ENCODE results near the gene MAEA. TPM values are rescaled to one million over a fixed set of nuclear protein-coding genes. Genes with fewer than 3 reads are reported as not detected.

Gene MAEA
- total and polyA plus RNA-seq, 7 donors = 26.7 to 41.6 (median 38.1) TPM

DNA sequence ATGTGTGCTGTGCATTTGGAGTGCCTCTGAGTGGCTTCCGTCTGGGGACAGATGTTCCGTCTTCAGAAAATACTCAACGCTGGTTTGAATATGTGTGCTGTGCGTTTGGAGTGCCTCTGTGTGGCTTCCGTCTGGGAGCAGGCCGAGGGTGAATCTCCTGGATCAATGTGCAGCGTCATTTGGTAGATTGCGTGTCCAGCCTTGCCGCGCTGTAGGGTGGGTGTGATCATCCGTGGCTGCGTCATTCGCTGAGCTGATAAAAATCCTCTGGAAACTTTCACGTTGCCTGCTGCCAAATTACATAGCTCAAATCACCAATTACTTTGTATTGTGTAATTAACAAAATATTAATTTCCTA lies 69.4 kb downstream of the MAEA start:
- no peak overlapping the region for H3K4me3 ChIP-seq
- TF ChIP-seq, protein P1, sequence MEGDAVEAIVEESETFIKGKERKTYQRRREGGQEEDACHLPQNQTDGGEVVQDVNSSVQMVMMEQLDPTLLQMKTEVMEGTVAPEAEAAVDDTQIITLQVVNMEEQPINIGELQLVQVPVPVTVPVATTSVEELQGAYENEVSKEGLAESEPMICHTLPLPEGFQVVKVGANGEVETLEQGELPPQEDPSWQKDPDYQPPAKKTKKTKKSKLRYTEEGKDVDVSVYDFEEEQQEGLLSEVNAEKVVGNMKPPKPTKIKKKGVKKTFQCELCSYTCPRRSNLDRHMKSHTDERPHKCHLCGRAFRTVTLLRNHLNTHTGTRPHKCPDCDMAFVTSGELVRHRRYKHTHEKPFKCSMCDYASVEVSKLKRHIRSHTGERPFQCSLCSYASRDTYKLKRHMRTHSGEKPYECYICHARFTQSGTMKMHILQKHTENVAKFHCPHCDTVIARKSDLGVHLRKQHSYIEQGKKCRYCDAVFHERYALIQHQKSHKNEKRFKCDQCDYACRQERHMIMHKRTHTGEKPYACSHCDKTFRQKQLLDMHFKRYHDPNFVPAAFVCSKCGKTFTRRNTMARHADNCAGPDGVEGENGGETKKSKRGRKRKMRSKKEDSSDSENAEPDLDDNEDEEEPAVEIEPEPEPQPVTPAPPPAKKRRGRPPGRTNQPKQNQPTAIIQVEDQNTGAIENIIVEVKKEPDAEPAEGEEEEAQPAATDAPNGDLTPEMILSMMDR (IDR thresholded peaks at IDR 0.05) = no peak
- H3K36me3 ChIP-seq (ENCODE audit: insufficient read depth in 1 of 2, low read depth in 1 of 2) = peaks cover 0 to 29% of the 10 kb centered on the region in 2 donors
- DNase-seq = no peak
- H3K27ac ChIP-seq = no peak overlapping the region
- WGBS, 3 donors = 86 to 94% (median 86%) methylated on average over 14 of the region's 14 CpGs
- H3K27me3 ChIP-seq (ENCODE audit: insufficient read depth in 3 of 3, low read length in 2 of 3) = no peaks in the 10 kb centered on the region
- intact Hi-C loops (cut with DNase I) = loop anchor here (5.0 to 10.0 kb wide), 3 partner anchors 153 to 273 kb away; no protein-coding TSS in a partner anchor
- H3K9me3 ChIP-seq = no peaks in the 10 kb centered on the region
- ATAC-seq = no peak
- no peaks in the 10 kb centered on the region for H3K4me1 ChIP-seq

DNA sequence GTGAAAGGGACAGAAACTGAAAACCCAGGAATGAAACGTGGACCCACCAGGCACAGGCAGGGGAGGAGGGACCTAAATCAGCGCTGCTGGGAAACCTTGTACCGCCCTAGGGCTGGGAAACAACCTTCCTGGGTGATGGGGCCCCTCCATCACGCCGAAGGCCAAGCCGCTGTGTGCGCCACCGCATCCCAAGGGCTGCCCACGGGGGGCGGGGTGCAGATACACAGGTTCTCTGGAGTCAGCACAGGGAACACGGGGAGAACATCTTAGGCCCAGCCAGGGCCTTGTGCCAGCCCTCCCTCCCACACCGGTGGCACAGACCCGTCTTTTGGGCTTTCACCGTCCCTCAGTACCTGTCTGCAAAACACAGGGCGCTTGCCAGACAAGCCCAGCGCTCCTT lies 70.3 kb downstream of the MAEA start:
- intact Hi-C loops (cut with DNase I) = loop anchor here (5.0 to 10.0 kb wide), 3 partner anchors 152 to 272 kb away; no protein-coding TSS in a partner anchor
- 92 to 96% (median 93%) methylated on average over 15 to 16 of the region's 16 CpGs for WGBS, 3 donors
- TF ChIP-seq, protein P1 (IDR thresholded peaks at IDR 0.05) = no peak
- Histone ChIP-seq H3K9me3 (no peaks in the 10 kb centered on the region), H3K4me3 (no peak overlapping the region), H3K27me3 (ENCODE audit: insufficient read depth in 3 of 3, low read length in 2 of 3) (no peaks in the 10 kb centered on the region), H3K36me3 (ENCODE audit: insufficient read depth in 1 of 2, low read depth in 1 of 2) (peaks cover 0 to 29% of the 10 kb centered on the region in 2 donors), H3K27ac (no peak overlapping the region), H3K4me1 (no peaks in the 10 kb centered on the region)
- ATAC-seq (no peak), DNase-seq (no peak)

DNA sequence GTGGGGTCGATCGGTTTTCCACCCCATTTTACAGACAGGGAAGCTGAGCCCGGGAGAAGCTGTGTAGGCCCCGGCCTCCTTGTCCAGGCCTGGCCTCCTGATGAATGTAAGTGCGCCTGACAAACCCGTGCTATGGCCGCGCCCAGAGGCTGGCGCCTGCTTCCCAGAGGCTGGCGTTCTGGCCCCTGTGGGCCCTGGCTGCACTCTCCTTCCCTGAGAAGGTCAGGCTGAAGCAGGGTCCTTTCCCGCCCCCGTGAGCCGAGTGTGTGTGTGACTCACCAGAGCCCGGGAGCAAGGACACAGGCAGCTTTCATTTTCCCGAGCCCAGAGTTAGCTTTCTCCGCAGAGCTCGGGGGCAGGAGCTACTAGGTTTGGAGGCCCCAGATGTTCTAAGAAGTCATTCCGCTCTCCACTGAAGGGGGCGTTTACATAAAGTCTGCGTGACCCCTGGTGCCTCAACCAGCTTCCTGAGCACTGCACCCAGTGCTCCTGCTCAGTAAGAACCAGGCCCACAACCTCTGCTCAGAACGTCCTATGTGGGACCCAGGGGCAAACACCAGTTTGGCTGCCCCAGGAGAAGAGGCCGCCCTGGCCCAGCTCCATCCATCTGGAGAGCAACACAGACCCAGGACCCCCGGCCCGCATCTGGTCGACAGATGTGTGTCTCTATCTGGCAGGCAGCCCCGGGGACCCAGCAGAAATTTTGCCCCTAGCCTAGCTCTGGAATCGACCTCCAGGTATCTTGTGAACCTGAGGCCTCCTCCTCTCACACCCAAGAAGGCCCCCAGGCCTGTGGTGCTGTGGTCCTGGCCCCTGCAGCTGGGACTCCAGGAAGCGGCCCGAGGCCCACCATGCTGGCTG lies 71.0 kb downstream of the MAEA start:
- peak in 1 of 2 donors; percentile 37 for DNase-seq
- Histone ChIP-seq H3K36me3 (ENCODE audit: insufficient read depth in 1 of 2, low read depth in 1 of 2) (peaks cover 0 to 24% of the 10 kb centered on the region in 2 donors), H3K27me3 (ENCODE audit: insufficient read depth in 3 of 3, low read length in 2 of 3) (no peaks in the 10 kb centered on the region), H3K27ac (no peak overlapping the region), H3K4me3 (no peak overlapping the region), H3K4me1 (no peaks in the 10 kb centered on the region), H3K9me3 (no peaks in the 10 kb centered on the region)
- 86 to 89% (median 87%) methylated on average over 29 of the region's 29 CpGs for WGBS, 3 donors
- ATAC-seq = no peak
- TF ChIP-seq, protein P1 (IDR thresholded peaks at IDR 0.05) = no peak
- intact Hi-C loops (cut with DNase I) = no loop called here

DNA sequence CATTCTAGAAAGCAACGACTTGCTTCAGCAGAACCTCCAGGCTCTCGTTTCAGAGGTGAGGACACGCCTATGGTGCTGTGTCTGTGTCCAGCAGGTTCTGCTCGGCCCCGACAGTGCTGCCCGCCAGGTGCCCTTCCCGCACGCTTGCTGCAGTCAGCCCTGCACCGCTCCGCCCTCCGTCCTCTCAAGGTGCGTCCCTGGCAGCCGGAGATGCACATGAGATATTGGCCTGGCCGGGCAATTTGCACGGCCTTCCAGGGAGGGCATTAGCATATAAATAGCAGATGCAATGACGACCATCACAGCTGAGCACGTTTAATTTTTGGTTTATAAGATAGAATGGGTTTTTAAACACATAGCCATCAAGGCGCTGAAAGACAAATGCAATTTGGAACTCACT lies 71.7 kb downstream of the MAEA start:
- intact Hi-C loops (cut with DNase I) = no loop called here
- 84 to 89% (median 84%) methylated on average over 18 of the region's 18 CpGs for WGBS, 3 donors
- TF ChIP-seq, protein P1 (IDR thresholded peaks at IDR 0.05) = no peak
- ATAC-seq = no peak
- Histone ChIP-seq H3K4me1 (no peaks in the 10 kb centered on the region), H3K36me3 (ENCODE audit: insufficient read depth in 1 of 2, low read depth in 1 of 2) (peaks cover 0 to 31% of the 10 kb centered on the region in 2 donors), H3K27me3 (ENCODE audit: insufficient read depth in 3 of 3, low read length in 2 of 3) (no peaks in the 10 kb centered on the region), H3K9me3 (no peaks in the 10 kb centered on the region), H3K27ac (no peak overlapping the region), H3K4me3 (no peak overlapping the region)
- DNase-seq = no peak

Measured in psoas muscle (tissue), 8 donors.